HG02642 (cell line): ENCODE data around the gene SPATA6L.
A peak's percentile ranks its signal among the peaks of the same experiment; 100 is the strongest.

Source experiments
- ATAC-seq: cut with Tn5 transposase; IDR thresholded peaks from one replicate; pipeline ENCODE4 v1.9.1; 2021; ENCODE audit warnings: mild to moderate bottlenecking; ENCODE audit not compliant: unreplicated experiment, poor library complexity

The SPATA6L gene, protein sequence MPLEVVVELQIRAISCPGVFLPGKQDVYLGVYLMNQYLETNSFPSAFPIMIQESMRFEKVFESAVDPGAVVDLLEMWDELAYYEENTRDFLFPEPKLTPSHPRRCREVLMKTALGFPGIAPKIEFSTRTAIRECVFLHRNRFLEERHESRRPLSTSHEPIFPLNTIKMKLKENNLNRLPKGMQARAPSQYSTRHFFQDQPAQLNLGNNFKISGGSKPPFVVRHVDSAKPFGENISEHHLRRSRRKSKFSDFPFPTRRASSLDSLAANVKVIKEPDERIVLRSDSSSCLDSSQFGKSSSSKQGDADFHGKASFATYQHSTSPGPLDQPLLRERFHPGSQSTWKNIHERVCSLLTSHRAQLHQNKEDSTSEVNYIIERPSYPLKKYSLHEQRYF

DNA sequence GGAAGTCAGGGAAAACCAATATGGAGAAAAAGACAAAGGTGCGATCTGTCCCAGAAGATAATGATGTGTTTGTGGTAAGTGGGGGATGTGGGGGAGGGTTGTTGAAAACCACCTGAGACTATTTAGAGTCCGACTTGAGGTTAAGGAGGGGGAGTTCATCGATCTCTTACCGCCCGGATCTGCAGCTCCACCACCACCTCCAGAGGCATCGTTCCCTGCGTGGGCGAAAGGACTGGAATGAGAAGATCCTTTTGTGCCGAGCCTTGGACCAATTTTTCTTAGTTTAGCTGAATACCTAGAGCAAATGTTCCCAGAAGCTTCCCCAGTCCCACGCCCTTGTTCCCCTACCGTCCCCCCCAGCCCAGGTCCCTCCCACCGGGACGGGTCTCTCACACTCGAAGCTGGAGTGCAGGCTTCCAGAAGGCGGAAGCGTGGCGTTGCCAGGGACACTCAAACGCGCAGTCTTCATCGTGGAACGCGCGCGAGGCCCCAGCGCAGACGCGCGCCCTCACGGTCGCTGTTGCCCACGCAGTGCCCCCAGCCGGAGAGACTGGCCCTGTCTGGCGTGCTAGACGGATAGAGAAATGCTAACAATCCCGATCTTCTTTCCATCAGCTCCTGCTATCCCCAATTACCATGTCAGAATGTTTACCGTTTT, at the start of gene SPATA6L:
Gene SPATA6L (minus strand): TSS at position 439 of the 658 bp plus-strand sequence. CDS start 230 bp downstream, at position 209.
- peak; percentile 45 for ATAC-seq

DNA sequence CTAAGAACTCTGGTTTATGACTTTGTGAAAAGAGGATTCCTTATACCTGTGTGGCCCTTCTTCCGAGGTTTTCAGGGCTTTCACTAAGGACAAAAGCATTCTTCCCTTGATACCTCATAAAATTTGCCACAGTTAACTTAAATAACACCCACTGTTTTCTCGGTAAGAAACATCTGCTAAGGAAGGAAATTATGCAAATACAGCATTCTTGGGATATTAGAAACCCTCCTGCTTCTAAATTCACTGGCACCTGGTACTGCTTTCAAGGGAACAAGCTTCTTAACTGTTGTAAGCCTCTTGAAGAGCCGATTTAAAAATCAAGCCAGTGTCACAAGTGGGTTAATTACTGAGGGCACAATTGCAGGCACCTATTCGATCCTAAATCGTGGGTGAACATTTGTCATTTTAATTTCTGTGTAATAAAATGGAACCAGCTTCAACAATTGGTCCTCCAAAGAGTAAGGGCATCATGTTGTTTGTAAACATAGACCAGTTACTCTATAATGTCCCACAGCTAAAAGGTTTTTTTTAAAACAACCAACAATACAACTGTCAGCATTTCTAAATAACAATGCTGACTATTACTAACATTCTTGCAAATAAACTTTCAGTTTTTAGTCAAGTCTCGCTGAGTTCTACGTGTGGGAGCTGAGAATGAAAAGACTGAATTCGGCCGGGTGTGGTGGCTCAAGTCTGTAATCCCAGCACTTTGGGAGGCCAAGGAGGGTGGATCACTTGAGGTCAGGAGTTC, 48.2 kb upstream of the SPATA6L start:
- no peak for ATAC-seq

DNA sequence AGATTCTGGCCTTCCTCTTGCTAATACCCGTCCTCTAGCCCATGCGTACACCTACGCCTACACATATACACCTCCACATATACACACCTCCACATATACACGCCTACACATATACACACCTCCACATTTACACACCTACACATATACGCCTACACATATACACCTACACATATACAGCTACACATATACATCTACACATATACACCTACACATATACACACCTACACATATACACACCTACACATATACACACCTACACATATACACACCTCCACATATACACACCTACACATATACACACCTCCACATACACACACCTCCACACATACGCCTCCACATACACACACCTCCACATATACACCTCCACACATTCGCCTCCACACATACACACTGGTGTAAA, 47.6 kb upstream of the SPATA6L start:
- ATAC-seq: no peak

DNA sequence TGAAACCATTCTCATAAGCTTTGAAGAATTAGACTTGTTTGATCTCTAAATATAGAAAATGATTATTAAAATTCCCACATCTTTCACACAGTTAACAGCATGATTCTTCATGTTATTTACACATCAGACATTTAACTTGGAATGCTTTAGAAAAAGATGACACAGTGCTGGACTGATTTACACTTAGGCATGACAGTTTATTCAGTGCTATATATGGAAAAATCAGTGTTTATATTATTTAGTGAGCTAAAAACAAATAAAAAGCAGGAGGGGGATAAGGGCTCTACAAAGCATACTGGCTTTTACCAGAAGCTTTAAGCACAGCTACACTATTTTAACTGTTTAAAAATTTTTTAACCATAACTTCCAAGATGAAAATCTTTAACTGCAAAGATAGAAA, 43.1 kb upstream of the SPATA6L start:
- ATAC-seq: no peak

- ATAC-seq: no peak
Observed at GRCh38 chr9:4706971-4707622, 40.8 kb upstream of the SPATA6L start.

DNA sequence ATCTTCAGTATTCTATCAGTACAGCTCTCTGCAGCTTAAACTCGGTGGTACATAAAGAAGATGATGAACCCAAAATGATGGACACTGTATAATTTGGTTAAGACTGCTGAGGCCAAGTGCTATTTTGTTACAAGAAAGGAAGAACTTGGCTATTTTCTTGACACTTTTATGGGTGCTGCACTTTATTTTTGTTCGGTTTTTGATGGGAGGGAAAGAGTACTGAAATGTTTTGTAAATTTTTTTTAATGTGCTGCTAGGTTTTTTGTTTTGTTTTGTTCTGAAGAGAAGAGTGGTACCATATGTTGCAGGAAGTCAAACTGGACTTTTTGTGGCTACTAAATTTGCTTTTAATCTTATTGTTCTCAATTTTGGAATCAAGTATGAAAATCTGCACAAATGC, 39.7 kb upstream of the SPATA6L start:
- no peak for ATAC-seq

GRCh38 chr9:4704129-4704528, 37.8 kb upstream of the SPATA6L start:
- ATAC-seq: no peak

- ATAC-seq: no peak
Observed at GRCh38 chr9:4701526-4701925, 35.2 kb upstream of the SPATA6L start.

- ATAC-seq: no peak
Observed at GRCh38 chr9:4700932-4701331, 34.7 kb upstream of the SPATA6L start.

- ATAC-seq: no peak
Observed at GRCh38 chr9:4700091-4700490, 33.8 kb upstream of the SPATA6L start.

DNA sequence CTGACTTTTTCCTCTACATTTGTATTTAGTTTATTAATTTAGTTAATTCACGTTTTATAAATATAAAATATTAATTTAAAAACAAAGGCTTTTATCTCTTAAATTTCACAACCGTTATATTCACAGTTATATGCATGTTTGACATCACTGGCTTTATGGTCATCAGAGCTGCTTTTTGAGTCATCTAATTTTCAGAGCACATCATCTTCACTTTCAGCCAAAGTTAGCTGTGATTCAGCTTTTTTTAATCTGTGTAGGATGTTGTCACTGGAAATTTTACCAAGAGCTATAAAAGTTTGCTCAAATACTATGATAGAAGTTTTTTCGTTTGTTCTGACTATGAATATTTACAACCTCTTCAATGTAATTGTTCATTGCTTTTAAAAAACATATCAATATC, 25.5 kb upstream of the SPATA6L start:
- no peak for ATAC-seq

DNA sequence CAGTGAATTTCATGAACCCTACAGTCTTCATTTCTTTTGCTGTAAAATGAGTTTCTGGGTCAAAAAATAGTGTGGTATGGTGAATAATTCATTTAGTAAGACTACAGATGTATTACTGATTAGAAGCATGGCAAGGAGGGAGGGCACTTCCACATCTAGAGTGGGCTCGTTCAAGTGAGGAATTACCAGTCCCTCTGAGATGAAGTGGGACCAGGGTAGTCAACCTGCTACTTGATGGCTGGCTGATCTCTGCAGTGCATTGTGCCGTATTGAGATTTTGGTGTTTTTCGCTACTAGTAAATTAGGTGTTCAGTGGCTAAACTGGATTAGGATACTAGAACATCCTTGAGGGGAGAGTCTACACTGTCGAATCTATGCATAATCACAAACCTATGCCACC, 23.9 kb upstream of the SPATA6L start:
- ATAC-seq: peak; percentile 72

- ATAC-seq: peak; percentile 77
Observed at GRCh38 chr9:4689687-4690104, 23.4 kb upstream of the SPATA6L start.

DNA sequence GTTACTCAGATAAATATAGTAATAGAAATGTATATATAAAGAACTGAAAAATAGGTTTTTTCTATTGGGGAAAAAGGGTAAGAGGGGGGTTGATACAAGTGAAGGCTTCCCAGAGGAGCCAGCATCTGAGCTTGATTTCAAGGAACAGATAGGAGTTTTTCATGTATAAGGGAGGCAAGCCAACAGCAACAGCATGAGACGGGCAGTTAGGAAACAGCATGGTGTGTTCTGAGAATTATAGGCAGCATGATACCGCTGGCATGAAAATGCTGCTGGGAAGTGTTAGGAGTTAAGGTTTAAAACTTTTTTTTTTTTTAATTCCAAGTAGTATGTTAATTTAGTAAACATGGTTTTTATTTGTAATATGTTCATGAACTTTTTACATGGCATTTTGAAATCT, 22.7 kb upstream of the SPATA6L start:
- ATAC-seq: no peak

- ATAC-seq: no peak
Observed at GRCh38 chr9:4686584-4686983, 20.3 kb upstream of the SPATA6L start.

DNA sequence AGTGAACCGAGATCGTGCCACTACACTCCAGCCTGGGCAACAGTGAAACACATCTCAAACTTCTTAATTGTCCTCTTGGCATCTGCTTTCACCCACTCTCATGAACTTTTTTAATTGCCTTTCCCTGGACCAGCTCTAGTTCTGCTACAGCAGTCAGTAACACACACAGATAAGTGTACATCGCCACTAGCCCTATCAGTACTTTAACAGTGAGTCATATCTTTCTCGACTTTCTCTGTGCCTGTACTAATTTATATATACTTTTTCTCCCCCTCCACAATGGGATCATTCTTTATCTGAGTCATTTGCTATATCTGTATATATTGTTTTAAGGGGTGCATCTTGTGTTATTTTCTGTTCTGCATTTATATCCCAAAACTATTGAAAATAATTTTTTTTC, 19.8 kb upstream of the SPATA6L start:
- ATAC-seq: no peak

DNA sequence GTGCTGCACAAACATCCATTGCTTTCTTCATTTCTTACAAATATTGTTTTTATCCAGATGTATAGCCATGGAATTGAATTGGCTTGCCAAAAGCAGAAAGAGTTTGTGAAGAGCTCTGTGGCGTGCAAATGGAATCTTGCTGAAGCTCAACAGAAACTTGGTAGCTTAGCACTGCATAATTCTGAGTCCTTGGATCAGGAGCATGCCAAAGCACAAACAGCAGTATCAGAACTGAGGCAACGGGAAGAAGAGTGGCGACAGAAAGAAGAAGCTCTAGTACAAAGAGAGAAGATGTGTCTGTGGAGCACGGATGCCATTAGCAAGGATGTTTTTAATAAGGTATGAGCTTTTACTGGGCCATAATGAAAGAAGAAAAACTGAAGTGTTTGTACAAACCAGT, 18.5 kb upstream of the SPATA6L start:
- ATAC-seq: no peak

GRCh38 chr9:4680750-4681149, 14.5 kb upstream of the SPATA6L start:
- ATAC-seq: no peak

- ATAC-seq: no peak
Observed at GRCh38 chr9:4680173-4680525, 13.9 kb upstream of the SPATA6L start.

DNA sequence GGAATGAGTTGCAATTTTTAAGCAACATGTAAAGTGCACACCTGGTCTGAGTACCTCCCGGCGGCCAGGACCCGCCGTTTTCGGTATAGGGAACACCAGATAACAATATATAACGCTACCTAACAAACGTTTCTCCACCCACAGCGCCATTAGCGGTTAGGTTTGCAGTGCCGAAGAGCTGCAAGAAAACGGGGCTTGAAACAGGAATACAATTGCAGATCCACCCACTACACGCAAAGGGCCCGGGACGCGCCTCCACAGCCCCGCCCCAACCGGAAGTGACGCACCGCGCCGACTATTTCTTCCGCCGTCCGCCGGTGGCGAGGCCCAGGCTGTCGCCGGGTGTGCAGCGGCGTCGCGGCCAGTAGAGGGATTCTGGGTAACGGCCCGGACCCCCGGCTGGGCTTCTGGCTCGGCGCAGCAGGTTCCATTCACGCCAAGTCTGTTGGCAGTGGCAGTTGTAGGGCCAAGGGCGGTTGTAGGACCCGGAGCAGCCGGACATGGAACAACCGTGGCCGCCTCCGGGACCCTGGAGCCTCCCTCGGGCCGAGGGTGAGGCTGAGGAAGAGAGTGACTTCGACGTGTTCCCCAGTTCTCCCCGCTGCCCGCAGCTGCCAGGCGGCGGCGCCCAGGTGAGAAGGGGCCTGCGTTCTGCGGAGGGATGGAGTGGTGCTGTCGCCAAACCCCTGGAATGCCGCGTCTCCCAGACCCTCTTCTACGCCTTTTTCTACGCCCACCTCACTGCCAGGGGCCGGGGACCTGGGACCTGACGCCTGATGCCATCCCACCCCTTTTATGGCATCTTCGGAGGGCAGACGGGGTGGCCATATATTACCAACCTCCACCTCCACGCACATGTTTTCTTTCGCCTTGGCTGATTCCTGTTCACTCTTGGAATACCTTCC, 13.2 kb upstream of the SPATA6L start, which contains the start of gene CDC37L1:
Gene CDC37L1 (plus strand): TSS at position 302 of the 905 bp plus-strand sequence. CDS start 199 bp downstream, at position 501.
- ATAC-seq: peak; percentile 96
